Astrocyte of the spinal cord (primary cell): ENCODE measurements around the gene JMJD6.
A peak's percentile ranks its signal among the peaks of the same experiment; 100 is the strongest.

Experiments
- DNase-seq: peaks from one replicate; pipeline ENCODE4 v3.0.0; 2011; ENCODE audit warnings: low read depth, low spot score
- H3K4me3 ChIP-seq: 2 replicates; pipeline ENCODE4 v1.5.1; 2011; ENCODE audit warnings: low read depth, mild to moderate bottlenecking, low read length, moderate library complexity
- in situ Hi-C: cut with HindIII; loops from 2 replicates; pipeline ENCODE4 v1.10.0; 2017; ENCODE audit warnings: low sequenced_read_pairs
- TF ChIP-seq, protein P1 (sequence below): IDR thresholded peaks from 2 replicates; pipeline ENCODE4 v1.5.1; 2012; ENCODE audit warnings: low read depth, mild to moderate bottlenecking, low read length, inconsistent platforms

The JMJD6 gene

GRCh38 chr17:76683011-76683755 lies 43.2 kb downstream of the JMJD6 start:
- TF ChIP-seq, protein P1, sequence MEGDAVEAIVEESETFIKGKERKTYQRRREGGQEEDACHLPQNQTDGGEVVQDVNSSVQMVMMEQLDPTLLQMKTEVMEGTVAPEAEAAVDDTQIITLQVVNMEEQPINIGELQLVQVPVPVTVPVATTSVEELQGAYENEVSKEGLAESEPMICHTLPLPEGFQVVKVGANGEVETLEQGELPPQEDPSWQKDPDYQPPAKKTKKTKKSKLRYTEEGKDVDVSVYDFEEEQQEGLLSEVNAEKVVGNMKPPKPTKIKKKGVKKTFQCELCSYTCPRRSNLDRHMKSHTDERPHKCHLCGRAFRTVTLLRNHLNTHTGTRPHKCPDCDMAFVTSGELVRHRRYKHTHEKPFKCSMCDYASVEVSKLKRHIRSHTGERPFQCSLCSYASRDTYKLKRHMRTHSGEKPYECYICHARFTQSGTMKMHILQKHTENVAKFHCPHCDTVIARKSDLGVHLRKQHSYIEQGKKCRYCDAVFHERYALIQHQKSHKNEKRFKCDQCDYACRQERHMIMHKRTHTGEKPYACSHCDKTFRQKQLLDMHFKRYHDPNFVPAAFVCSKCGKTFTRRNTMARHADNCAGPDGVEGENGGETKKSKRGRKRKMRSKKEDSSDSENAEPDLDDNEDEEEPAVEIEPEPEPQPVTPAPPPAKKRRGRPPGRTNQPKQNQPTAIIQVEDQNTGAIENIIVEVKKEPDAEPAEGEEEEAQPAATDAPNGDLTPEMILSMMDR, result peak; percentile 27
- in situ Hi-C loops, result no loop called here
- no peak for DNase-seq
- no peak overlapping the region for H3K4me3 ChIP-seq

- H3K4me3 ChIP-seq, result no peak overlapping the region
- peak; percentile 43 for DNase-seq
These were observed 44.1 kb downstream of the JMJD6 start for GRCh38 chr17:76682296-76682695.

GRCh38 chr17:76681222-76682137 lies 44.9 kb downstream of the JMJD6 start:
- DNase-seq, result peak; percentile 68
- H3K4me3 ChIP-seq, result no peak overlapping the region
- in situ Hi-C loops, result no loop called here
- TF ChIP-seq, protein P1, result peak; percentile 90

More at GRCh38 chr17:76682296-76682695, 44.1 kb downstream of the JMJD6 start:
- in situ Hi-C loops, result no loop called here
- TF ChIP-seq, protein P1, result no peak

DNA sequence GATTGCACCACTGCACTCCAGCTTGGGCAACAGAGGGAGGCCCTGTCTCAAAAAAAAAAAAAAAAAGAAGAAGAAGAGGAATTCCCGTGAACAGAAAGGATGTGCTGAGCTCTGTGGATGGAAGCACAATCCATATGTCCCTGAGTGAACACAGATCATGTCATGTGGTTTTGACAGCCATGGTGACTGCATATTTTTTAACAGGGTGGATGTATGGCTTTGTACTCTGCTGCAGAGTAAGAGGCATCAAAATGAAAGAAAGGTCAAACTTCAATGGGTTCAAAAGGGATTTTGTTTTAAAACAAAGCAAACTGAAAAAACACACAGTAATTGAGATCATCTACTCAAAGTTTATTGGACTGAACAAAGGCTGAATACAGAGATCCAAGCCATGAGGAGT lies 47.2 kb downstream of the JMJD6 start:
- no peak overlapping the region for H3K4me3 ChIP-seq
- in situ Hi-C loops, result no loop called here
- no peak for DNase-seq
- TF ChIP-seq, protein P1, result no peak

DNA sequence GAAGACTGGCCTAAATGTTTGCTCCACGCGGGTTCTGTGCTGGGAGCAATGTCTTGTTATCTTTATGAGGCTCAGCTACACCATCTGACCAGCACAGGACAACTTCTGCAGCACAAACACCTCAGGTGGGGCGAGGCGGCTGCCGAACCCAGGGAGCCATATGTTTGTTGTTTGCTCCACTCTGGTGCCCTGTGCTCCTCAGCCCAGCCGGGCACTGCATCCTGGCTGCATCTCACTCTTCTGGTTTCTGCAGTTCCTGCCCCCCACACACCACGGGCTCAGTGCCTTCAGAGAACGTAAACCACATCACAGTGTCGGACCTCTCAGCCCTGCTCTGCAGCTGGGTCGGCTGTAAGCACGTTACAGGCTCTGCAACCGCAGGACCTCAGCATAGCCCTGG lies 48.1 kb downstream of the JMJD6 start:
- H3K4me3 ChIP-seq, result no peak overlapping the region
- in situ Hi-C loops, result no loop called here
- no peak for DNase-seq
- TF ChIP-seq, protein P1, result no peak

DNA sequence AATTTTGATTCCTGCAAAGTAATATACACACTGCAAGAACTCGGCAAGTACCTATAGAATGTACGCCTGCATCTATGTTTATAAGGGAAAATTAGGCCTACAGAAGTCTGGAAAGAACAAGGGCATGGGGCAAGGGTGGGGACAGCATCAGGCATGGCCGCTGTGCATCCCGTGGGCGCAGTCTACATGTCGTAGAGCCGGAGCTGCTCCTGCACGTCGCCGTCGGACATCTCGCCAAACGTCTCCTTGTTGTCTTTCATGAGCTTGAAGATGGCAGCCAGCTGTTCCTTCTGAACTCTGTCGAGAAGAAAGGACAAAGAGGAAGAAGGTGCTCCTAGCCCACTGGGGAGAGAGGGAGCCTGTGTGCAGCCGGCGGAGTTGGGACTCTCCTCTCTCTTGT lies 49.0 kb downstream of the JMJD6 start:
- TF ChIP-seq, protein P1, result no peak
- in situ Hi-C loops, result no loop called here
- H3K4me3 ChIP-seq, result no peak overlapping the region
- no peak for DNase-seq
